Measurements from ENCODE around the gene ADAM17. TPM values are rescaled to one million over a fixed set of nuclear protein-coding genes. Genes with fewer than 3 reads are reported as not detected.

Gene ADAM17
- total and polyA plus RNA-seq, 9 of the 15 experiments (the other 6 are each of a cell fraction or from before 2014, with no cell fraction given): 5.8 to 30.0 (median 19.0) TPM

GRCh38 chr2:9555297-9556120, at the start of gene ADAM17 (continued):
- TF ChIP-seq BRF2 (IDR thresholded peaks at IDR 0.05; ENCODE audit: borderline replicate concordance, insufficient read depth, insufficient read length) (no peak), PREB (CRISPR knock-in tag; IDR thresholded peaks at IDR 0.05) (peak; percentile 81; the same call in 1 of the 2 replicates), TEAD4 (IDR thresholded peaks at IDR 0.05; ENCODE audit: low read length) (0 out of 2 replicates have a peak, but pooled peaks have one; percentile 41), TEAD4 (CRISPR knock-in tag; IDR thresholded peaks at IDR 0.05; ENCODE audit: borderline replicate concordance) (no peak), ZBTB34 (CRISPR knock-in tag; IDR thresholded peaks at IDR 0.05) (no peak), SUPT5H (IDR thresholded peaks at IDR 0.05) (peak; percentile 88), CHAMP1 (IDR thresholded peaks at IDR 0.05) (no peak), KLF16 (IDR thresholded peaks at IDR 0.05) (no peak), E2F6 (IDR thresholded peaks at IDR 0.05; ENCODE audit: borderline replicate concordance in 1 of 2, extremely low read depth in 1 of 2, insufficient read depth in 1 of 2, insufficient read length in 1 of 2, low read depth in 1 of 2, low read length in 1 of 2, poor library complexity in 1 of 2, severe bottlenecking in 1 of 2) (peak; percentile 82 to 95), NFRKB (IDR thresholded peaks at IDR 0.05; ENCODE audit: low read depth) (peak; percentile 74; the same call in 1 of the 2 replicates), ELK1 (CRISPR knock-in tag; IDR thresholded peaks at IDR 0.05) (no peak), HNRNPLL (IDR thresholded peaks at IDR 0.05; ENCODE audit: low read depth, low read length, poor library complexity, severe bottlenecking) (peak; percentile 56), ZBTB7A (IDR thresholded peaks at IDR 0.05; ENCODE audit: borderline replicate concordance, control insufficient read depth, low read depth, low read length) (peak; percentile 89; the same call in 1 of the 2 replicates), EP300 (IDR thresholded peaks at IDR 0.05; ENCODE audit: low read length) (peak; percentile 32; the same call in 1 of the 2 replicates), FOXM1 (IDR thresholded peaks at IDR 0.05; ENCODE audit: low read depth) (no peak), FOXM1 (CRISPR knock-in tag; IDR thresholded peaks at IDR 0.05; ENCODE audit: low read depth) (no peak), RCOR1 (IDR thresholded peaks at IDR 0.05; ENCODE audit: borderline replicate concordance in 1 of 2, low read depth in 2 of 2, low read length in 2 of 2) (no peak)
